GM12801 (cell line): ENCODE data around the gene SLC16A2.

Experiments used
- TF ChIP-seq, protein P1 (sequence below): IDR thresholded peaks from one replicate; pipeline ENCODE4 v1.5.1; 2011; ENCODE audit warnings: control low read depth; ENCODE audit not compliant: insufficient read length; ENCODE audit errors: extremely low read depth

SLC16A2 gene

GRCh38 chrX:74448669-74449068 is 27.4 kb downstream of the SLC16A2 start:
- TF ChIP-seq, protein P1, sequence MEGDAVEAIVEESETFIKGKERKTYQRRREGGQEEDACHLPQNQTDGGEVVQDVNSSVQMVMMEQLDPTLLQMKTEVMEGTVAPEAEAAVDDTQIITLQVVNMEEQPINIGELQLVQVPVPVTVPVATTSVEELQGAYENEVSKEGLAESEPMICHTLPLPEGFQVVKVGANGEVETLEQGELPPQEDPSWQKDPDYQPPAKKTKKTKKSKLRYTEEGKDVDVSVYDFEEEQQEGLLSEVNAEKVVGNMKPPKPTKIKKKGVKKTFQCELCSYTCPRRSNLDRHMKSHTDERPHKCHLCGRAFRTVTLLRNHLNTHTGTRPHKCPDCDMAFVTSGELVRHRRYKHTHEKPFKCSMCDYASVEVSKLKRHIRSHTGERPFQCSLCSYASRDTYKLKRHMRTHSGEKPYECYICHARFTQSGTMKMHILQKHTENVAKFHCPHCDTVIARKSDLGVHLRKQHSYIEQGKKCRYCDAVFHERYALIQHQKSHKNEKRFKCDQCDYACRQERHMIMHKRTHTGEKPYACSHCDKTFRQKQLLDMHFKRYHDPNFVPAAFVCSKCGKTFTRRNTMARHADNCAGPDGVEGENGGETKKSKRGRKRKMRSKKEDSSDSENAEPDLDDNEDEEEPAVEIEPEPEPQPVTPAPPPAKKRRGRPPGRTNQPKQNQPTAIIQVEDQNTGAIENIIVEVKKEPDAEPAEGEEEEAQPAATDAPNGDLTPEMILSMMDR: no peak

DNA sequence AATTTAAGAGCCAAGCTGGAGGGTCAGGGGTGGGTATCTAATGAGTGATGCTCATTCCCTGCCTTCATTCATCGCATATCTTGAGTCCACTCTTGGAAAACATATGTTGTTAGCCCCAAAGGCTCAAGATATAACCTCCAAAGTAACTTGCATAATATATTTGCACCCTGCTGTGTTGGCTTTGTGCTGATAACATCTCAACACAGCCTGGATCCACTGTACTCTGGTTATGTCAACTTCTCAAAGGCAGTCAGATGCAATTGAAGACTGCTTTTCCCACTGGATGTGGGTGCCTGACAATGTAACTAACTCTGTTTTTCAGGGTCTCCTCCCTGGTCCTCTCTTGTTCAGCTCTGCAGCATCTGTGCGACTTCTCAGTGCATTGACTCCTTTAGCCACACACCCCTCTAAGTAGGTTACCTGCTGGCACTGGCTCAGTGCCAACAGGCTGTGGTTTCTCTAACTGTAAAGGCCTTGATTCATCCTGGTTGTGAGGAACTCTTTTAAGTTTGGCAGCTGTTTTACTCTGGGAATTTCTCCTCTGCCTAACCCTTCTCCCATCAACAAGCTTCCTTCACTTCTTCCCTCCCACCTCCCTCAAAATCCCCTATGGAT is 28.1 kb downstream of the SLC16A2 start:
- TF ChIP-seq, protein P1: no peak

- TF ChIP-seq, protein P1: no peak
These were observed 28.6 kb downstream of the SLC16A2 start for GRCh38 chrX:74449937-74450330.

GRCh38 chrX:74450803-74451449 is 29.6 kb downstream of the SLC16A2 start:
- TF ChIP-seq, protein P1: no peak

- TF ChIP-seq, protein P1: no peak
These were observed 30.3 kb downstream of the SLC16A2 start for GRCh38 chrX:74451450-74452198.

- TF ChIP-seq, protein P1: no peak
These were observed 30.8 kb downstream of the SLC16A2 start for GRCh38 chrX:74452199-74452481.

GRCh38 chrX:74453178-74453577 is 31.9 kb downstream of the SLC16A2 start:
- TF ChIP-seq, protein P1: no peak
